ENCODE results near the gene CNOT3. TPM values are rescaled to one million over a fixed set of nuclear protein-coding genes. Genes with fewer than 3 reads are reported as not detected.

Gene CNOT3
- total RNA-seq, 1 experiment from 2014 or later = 76.7 TPM

DNA sequence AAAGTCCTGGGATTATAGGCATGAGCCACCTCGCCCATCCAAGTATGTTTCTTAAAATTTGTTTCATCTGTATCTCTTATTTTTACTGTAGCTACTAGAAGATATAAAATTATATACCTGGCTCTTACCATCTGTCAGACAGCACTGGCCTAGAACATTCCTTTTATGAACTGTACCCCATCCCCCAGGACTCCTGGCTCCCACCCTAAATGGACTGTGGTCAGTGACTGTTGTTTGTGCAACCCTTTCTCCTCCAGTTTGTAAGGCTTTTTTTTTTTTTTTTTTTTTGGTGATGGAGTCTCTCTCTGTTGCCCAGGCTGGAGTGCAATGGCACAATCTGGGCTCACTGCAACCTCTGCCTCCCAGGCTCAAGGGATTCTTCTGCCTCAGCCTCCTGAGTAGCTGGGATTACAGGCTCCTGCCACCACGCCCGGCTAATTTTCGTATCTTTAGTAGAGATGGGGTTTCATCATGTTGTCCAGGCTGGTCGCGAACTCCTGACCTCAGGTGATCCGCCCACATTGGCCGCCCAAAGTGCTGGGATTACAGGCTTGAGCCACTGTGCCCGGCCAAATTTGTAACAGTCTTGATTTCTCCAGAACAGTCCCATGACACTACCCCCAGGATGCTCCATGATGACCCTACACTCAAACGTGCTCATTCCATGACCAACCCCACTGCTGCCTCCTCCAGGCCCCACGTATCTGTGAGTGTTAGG, 32.4 kb upstream of the CNOT3 start (continued):
- TF ChIP-seq EZH2 (IDR thresholded peaks at IDR 0.05) (no peak), SP1 (IDR thresholded peaks at IDR 0.05; ENCODE audit: low read depth) (no peak), CEBPB (IDR thresholded peaks at IDR 0.05; ENCODE audit: low read depth) (no peak)

- Histone ChIP-seq H4K20me1 (ENCODE audit: insufficient read depth) (no peaks in the 10 kb centered on the region), H3K4me2 (ENCODE audit: low read length) (no peak overlapping the region), H3K36me3 (ENCODE audit: control insufficient read depth in 1 of 2, insufficient read depth in 2 of 2, low read length in 2 of 2) (peaks cover 27 to 28% of the 10 kb centered on the region in 2 experiments; a peak in 3 of 4 replicates), H3K9ac (ENCODE audit: low read length) (no peak overlapping the region), H2AFZ (ENCODE audit: low read depth, low read length, poor library complexity, severe bottlenecking) (no peak overlapping the region), H3K9me2 (ENCODE audit: insufficient read depth) (no peaks in the 10 kb centered on the region), H3K27ac (ENCODE audit: low read depth, low read length) (no peak overlapping the region), H3K79me2 (ENCODE audit: insufficient read depth, low read length) (peaks cover 34% of the 10 kb centered on the region), H3K4me3 (replicated peaks in 1 of 2; ENCODE audit: low read depth in 1 of 2, low read length in 2 of 2) (no peak overlapping the region), H3K9me3 (ENCODE audit: control insufficient read depth in 1 of 2, insufficient read depth in 1 of 2, low read depth in 1 of 2, low read length in 2 of 2) (no peaks in the 10 kb centered on the region), H3K4me1 (ENCODE audit: control insufficient read depth in 1 of 2, insufficient read depth in 2 of 2, low read length in 2 of 2) (peaks cover 0 to 5% of the 10 kb centered on the region in 2 experiments; a peak in 1 of 4 replicates), H3K27me3 (ENCODE audit: insufficient read depth, low read length) (no peaks in the 10 kb centered on the region)
- ATAC-seq (no peak), DNase-seq (ENCODE audit: low read depth, low spot score) (no peak)
- TF ChIP-seq CEBPB (IDR thresholded peaks at IDR 0.05; ENCODE audit: low read depth) (no peak), YY1 (IDR thresholded peaks at IDR 0.05; ENCODE audit: extremely low read depth, insufficient replicate concordance, low read depth, low read length) (no peak), ZFX (IDR thresholded peaks at IDR 0.05) (no peak), POLR2A (IDR thresholded peaks at IDR 0.05; ENCODE audit: borderline replicate concordance, extremely low read depth, insufficient read depth, insufficient read length) (no peak), ZBTB33 (IDR thresholded peaks at IDR 0.05; ENCODE audit: extremely low read depth, insufficient replicate concordance, low read length) (no peak)
- ChIA-PET CTCF (no interaction called here), RAD21 (ENCODE audit: low non-redundant PET in 1 of 2, low total read pairs in 2 of 2, uncharacterized antibody in 2 of 2, unreplicated experiment in 2 of 2) (no interaction called here), POLR2A (interaction anchor here (1.5 kb wide), 1 partner anchor 9 kb away, joined by 3 read pairs; no protein-coding TSS in a partner anchor)
- BruUV-seq (replicated peaks) = no TSS peak
- intact Hi-C loops (cut with micrococcal nuclease) = no loop called here
Observed at GRCh38 chr19:54105796-54106195, 31.8 kb upstream of the CNOT3 start.
